SU-DHL-6 (cell line): Measurements from ENCODE around the gene SYTL1.

Experiments used
- H2AFZ ChIP-seq: fragments of 200-600 bp; sonication (generic); 2 replicates; pipeline ENCODE4 v1.6.1; 2014; ENCODE audit warnings: low read depth, mild to moderate bottlenecking, moderate library complexity, mixed read lengths, antibody characterized with exemption, low read length; ENCODE audit not compliant: severe bottlenecking
- H3F3A ChIP-seq: fragments of 200-600 bp; shearing (Covaris generic); 2 replicates; pipeline ENCODE4 v1.6.0; 2016; ENCODE audit warnings: antibody characterized with exemption, mild to moderate bottlenecking; ENCODE audit not compliant: insufficient read depth
- H3K27ac ChIP-seq: fragments of 200-600 bp; sonication (generic); 2 replicates; pipeline ENCODE4 v1.5.1; 2016; ENCODE audit warnings: low read depth, mild to moderate bottlenecking, low read length, moderate library complexity, mixed read lengths
- H3K27me3 ChIP-seq: fragments of 200-600 bp; sonication (generic), shearing (Covaris generic); 2 replicates; pipeline ENCODE4 v1.6.0; 2014; ENCODE audit warnings: mild to moderate bottlenecking, low read length
- H3K36me3 ChIP-seq: fragments of 200-600 bp; sonication (generic); 2 replicates; pipeline ENCODE4 v1.6.1; 2014; ENCODE audit warnings: mild to moderate bottlenecking, low read length, mixed read lengths
- H3K4me2 ChIP-seq: fragments of 300-600, 200-600 bp; shearing (Covaris generic), sonication (generic); 2 replicates; pipeline ENCODE4 v1.6.0; 2014; ENCODE audit warnings: low read length, low read depth, mild to moderate bottlenecking; ENCODE audit not compliant: poor library complexity, severe bottlenecking
- H3K4me3 ChIP-seq: fragments of 200-600 bp; sonication (generic); 2 replicates; pipeline ENCODE4 v1.5.1; 2014; ENCODE audit warnings: antibody characterized with exemption, low read length, mild to moderate bottlenecking, mixed read lengths; ENCODE audit not compliant: insufficient read depth, poor library complexity, severe bottlenecking
- H3K79me2 ChIP-seq: fragments of 200-600 bp; sonication (generic); 2 replicates; pipeline ENCODE4 v1.6.1; 2014; ENCODE audit warnings: mild to moderate bottlenecking, low read length, moderate library complexity; ENCODE audit not compliant: insufficient read depth
- H3K9ac ChIP-seq: fragments of 200-600 bp; sonication (generic); 2 replicates; pipeline ENCODE4 v1.7.0; 2014; ENCODE audit warnings: mild to moderate bottlenecking, low read length
- H3K9me2 ChIP-seq: fragments of 200-600 bp; sonication (generic); replicated peaks from 2 replicates; pipeline ENCODE4 v1.6.1; 2014; ENCODE audit warnings: low read length; ENCODE audit not compliant: insufficient read depth
- H3K9me3 ChIP-seq: fragments of 200-600 bp; sonication (generic); 2 replicates; pipeline ENCODE4 v1.6.1; 2014; ENCODE audit warnings: low read length, mixed read lengths; ENCODE audit not compliant: insufficient read depth
- H4K20me1 ChIP-seq: fragments of 200-600 bp; sonication (generic); 2 replicates; pipeline ENCODE4 v1.6.1; 2014; ENCODE audit warnings: low read depth, mild to moderate bottlenecking, antibody characterized with exemption, low read length, moderate library complexity, mixed read lengths
- CTCF ChIP-seq: fragments of 200-600 bp; sonication (generic); IDR thresholded peaks from one replicate; pipeline ENCODE4 v1.5.1; 2017; ENCODE audit warnings: antibody characterized with exemption, mild to moderate bottlenecking, low read length, moderate library complexity; ENCODE audit not compliant: insufficient read depth, poor library complexity, severe bottlenecking
- EZH2phosphoT487 ChIP-seq: fragments of 200-600 bp; sonication (generic), shearing (Covaris generic); conservative IDR thresholded peaks from 2 replicates; pipeline ENCODE4 v1.6.1; 2018; ENCODE audit warnings: mild to moderate bottlenecking, antibody characterized with exemption, low read length, moderate library complexity, mixed read lengths

The SYTL1 gene

GRCh38 chr1:27379564-27380122 lies 37.8 kb downstream of the SYTL1 start:
- H3K27ac ChIP-seq: no peak overlapping the region
- H3K9ac ChIP-seq: no peak overlapping the region
- H3K9me3 ChIP-seq: no peaks in the 10 kb centered on the region
- no peaks in the 10 kb centered on the region for H3K79me2 ChIP-seq
- H3F3A ChIP-seq: no peaks in the 10 kb centered on the region
- H3K27me3 ChIP-seq: no peaks in the 10 kb centered on the region
- TF ChIP-seq EZH2phosphoT487: no peak
- no peak for TF ChIP-seq CTCF
- H4K20me1 ChIP-seq: no peaks in the 10 kb centered on the region
- no peak overlapping the region for H3K4me2 ChIP-seq
- H3K9me2 ChIP-seq: no peaks in the 10 kb centered on the region
- no peaks in the 10 kb centered on the region for H3K36me3 ChIP-seq
- H3K4me3 ChIP-seq: no peak overlapping the region
- H2AFZ ChIP-seq: no peak overlapping the region

- Histone ChIP-seq H2AFZ (no peak overlapping the region), H3K4me2 (no peak overlapping the region), H3K36me3 (no peaks in the 10 kb centered on the region), H3K4me3 (no peak overlapping the region), H3K27me3 (no peaks in the 10 kb centered on the region), H3K9me3 (no peaks in the 10 kb centered on the region), H3K79me2 (no peaks in the 10 kb centered on the region), H3K9ac (no peak overlapping the region), H3K9me2 (no peaks in the 10 kb centered on the region), H4K20me1 (no peaks in the 10 kb centered on the region), H3K27ac (no peak overlapping the region), H3F3A (no peaks in the 10 kb centered on the region)
- TF ChIP-seq CTCF (no peak), EZH2phosphoT487 (no peak)
Observed at GRCh38 chr1:27380224-27380623, 38.4 kb downstream of the SYTL1 start.

DNA sequence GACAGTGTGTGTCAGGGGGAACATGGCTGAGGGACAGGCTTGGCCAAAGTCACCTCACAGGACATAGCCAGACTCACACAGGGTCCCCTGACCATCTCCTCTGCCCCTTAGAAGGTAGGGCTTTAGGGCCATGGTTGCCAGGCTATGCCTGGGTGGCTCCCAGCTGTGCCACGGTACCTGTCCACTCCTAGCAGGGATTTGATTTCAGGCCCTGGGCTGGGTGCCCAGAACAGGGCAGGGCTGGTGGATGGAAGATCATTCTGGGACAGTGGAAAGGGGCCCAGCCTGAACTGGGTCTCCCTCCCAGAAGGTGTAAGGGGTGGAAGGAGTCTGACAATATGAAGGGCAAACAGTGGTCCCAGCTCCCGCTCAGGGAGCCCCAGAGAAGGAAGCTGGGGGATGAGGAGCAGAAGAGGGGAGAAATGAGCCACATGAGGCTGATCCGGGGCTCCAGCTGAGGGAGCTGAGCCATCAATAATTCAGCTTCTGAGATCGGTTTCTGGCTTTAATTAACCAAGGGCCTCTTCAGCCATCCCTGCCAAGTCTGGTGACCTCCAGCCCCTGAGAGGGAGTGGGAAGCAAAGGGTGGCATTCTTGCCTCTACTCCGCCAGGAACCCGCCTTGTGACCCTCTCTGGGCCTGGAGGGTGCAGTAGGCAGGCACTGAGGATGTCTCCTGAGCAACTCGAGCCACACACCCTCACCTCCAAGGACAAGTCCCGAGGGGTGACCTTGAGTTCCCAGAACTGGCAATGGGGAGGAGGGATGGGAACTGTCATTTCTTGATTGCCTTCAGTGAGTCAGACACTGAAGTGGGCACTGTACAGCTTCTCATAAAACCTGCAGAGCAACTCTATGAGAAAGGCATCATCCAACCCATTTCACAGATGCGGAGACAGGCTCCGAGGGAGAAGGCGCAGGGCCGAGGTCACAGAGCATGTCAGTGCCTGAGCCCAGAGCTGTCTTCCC lies 39.2 kb downstream of the SYTL1 start:
- Histone ChIP-seq H2AFZ (no peak overlapping the region), H3K4me2 (no peak overlapping the region), H3K36me3 (no peaks in the 10 kb centered on the region), H3K9me3 (no peaks in the 10 kb centered on the region), H3K4me3 (no peak overlapping the region), H3K27ac (no peak overlapping the region), H3K27me3 (no peaks in the 10 kb centered on the region), H4K20me1 (no peaks in the 10 kb centered on the region), H3K9me2 (no peaks in the 10 kb centered on the region), H3F3A (no peaks in the 10 kb centered on the region), H3K79me2 (no peaks in the 10 kb centered on the region), H3K9ac (no peak overlapping the region)
- no peak for TF ChIP-seq CTCF
- TF ChIP-seq EZH2phosphoT487: no peak
